HEK293 (cell line): ENCODE measurements around the gene JTB.

Experiments used
- CTCF ChIA-PET: fragments of 350-600 bp; formaldehyde crosslinking; extraction: SDS; loops from one replicate; lab custom pipeline; 2021; ENCODE audit warnings: antibody characterized with exemption; lab: Yijun Ruan, JAX
- POLR2A ChIA-PET: fragments of 300-600 bp; formaldehyde crosslinking; extraction: SDS; loops from one replicate; lab custom pipeline; 2020; ENCODE audit warnings: antibody characterized with exemption, inconsistent platforms; lab: Yijun Ruan, JAX
- H3K27ac ChIP-seq: fragments of 200-500 bp; sonication (Bioruptor generic); 2 replicates; pipeline ENCODE4 v1.5.1; 2014; ENCODE audit warnings: low read depth, low read length, control low read depth, inconsistent platforms; ENCODE audit errors: extremely low read depth
- H3K36me3 ChIP-seq, 2 experiments: fragments of 200-500 bp in 1 of 2; sonication (Bioruptor generic) in 1 of 2; 1 replicate in 1 of 2; 2 replicates in 1 of 2; pipeline ENCODE4 v1.5.1; 2014 to 2017; ENCODE audit warnings: inconsistent platforms in 2 of 2, low read length in 2 of 2; ENCODE audit not compliant: control insufficient read depth in 2 of 2, insufficient read depth in 1 of 2
- H3K4me1 ChIP-seq: fragments of 200-500 bp; sonication (Bioruptor generic); 2 replicates; pipeline ENCODE4 v1.5.1; 2014; ENCODE audit warnings: mild to moderate bottlenecking, low read length, inconsistent platforms; ENCODE audit not compliant: control insufficient read depth, insufficient read depth
- H3K4me3 ChIP-seq: 2 replicates; pipeline ENCODE4 v1.5.1; 2011; ENCODE audit warnings: low read depth, mild to moderate bottlenecking, control low read depth, low read length, moderate library complexity
- H3K9me3 ChIP-seq: fragments of 200-500 bp; sonication (Bioruptor generic); 2 replicates; pipeline ENCODE4 v1.5.1; 2014; ENCODE audit warnings: low read depth, low read length, inconsistent platforms; ENCODE audit not compliant: control insufficient read depth, insufficient read depth
- GLIS2 ChIP-seq: fragments of 450-650 bp; formaldehyde crosslinking; IDR thresholded peaks from 2 replicates; pipeline ENCODE4 v1.5.1; 2016; ENCODE audit warnings: missing biosample characterization, missing genetic modification characterization
- HOXA7 ChIP-seq: sonication (generic); formaldehyde crosslinking; IDR thresholded peaks from 2 replicates; pipeline ENCODE4 v1.8.1; 2022; ENCODE audit warnings: missing genetic modification reagents, borderline replicate concordance
- IKZF3 ChIP-seq: fragments of 450-650 bp; IDR thresholded peaks from 2 replicates; pipeline ENCODE4 v1.5.0; 2018; ENCODE audit warnings: missing biosample characterization, mild to moderate bottlenecking, missing genetic modification characterization, moderate library complexity
- KLF1 ChIP-seq: fragments of 450-650 bp; formaldehyde crosslinking; IDR thresholded peaks from 2 replicates; pipeline ENCODE4 v1.5.1; 2016; ENCODE audit warnings: missing biosample characterization, missing genetic modification characterization
- KLF9 ChIP-seq: fragments of 450-650 bp; formaldehyde crosslinking; IDR thresholded peaks from 2 replicates; pipeline ENCODE4 v1.5.1; 2016; ENCODE audit warnings: missing biosample characterization, missing genetic modification characterization, low read depth
- SP2 ChIP-seq: fragments of 450-650 bp; formaldehyde crosslinking; IDR thresholded peaks from 2 replicates; pipeline ENCODE4 v1.5.1; 2016; ENCODE audit warnings: missing biosample characterization, missing genetic modification characterization
- WT1 ChIP-seq: fragments of 450-650 bp; formaldehyde crosslinking; IDR thresholded peaks from 2 replicates; pipeline ENCODE4 v1.5.1; 2016; ENCODE audit warnings: missing biosample characterization, missing genetic modification characterization
- YY1 ChIP-seq: fragments of 450-650 bp; formaldehyde crosslinking; IDR thresholded peaks from 2 replicates; pipeline ENCODE4 v1.5.1; 2018; ENCODE audit warnings: missing biosample characterization, missing genetic modification characterization
- ZBTB1 ChIP-seq: fragments of 450-650 bp; formaldehyde crosslinking; IDR thresholded peaks from 2 replicates; pipeline ENCODE4 v1.5.1; 2016; ENCODE audit warnings: missing biosample characterization, missing genetic modification characterization
- ZBTB17 ChIP-seq: fragments of 450-650 bp; formaldehyde crosslinking; IDR thresholded peaks from 2 replicates; pipeline ENCODE4 v1.5.1; 2016; ENCODE audit warnings: missing biosample characterization, missing genetic modification characterization
- ZBTB20 ChIP-seq: fragments of 450-650 bp; formaldehyde crosslinking; IDR thresholded peaks from 2 replicates; pipeline ENCODE4 v1.5.1; 2016; ENCODE audit warnings: missing biosample characterization, missing genetic modification characterization
- ZBTB48 ChIP-seq: fragments of 450-650 bp; formaldehyde crosslinking; IDR thresholded peaks from 2 replicates; pipeline ENCODE4 v1.5.1; 2016; ENCODE audit warnings: missing biosample characterization, missing genetic modification characterization
- ZFHX2 ChIP-seq: fragments of 450-650 bp; formaldehyde crosslinking; conservative IDR thresholded peaks from 2 replicates; pipeline ENCODE4 v1.5.1; 2016; ENCODE audit warnings: missing biosample characterization, missing genetic modification characterization
- ZFP41 ChIP-seq: fragments of 450-650 bp; formaldehyde crosslinking; IDR thresholded peaks from 2 replicates; pipeline ENCODE4 v1.5.1; 2016; ENCODE audit warnings: missing biosample characterization, missing genetic modification characterization, borderline replicate concordance
- ZIC2 ChIP-seq: fragments of 450-650 bp; formaldehyde crosslinking; IDR thresholded peaks from 2 replicates; pipeline ENCODE4 v1.5.1; 2016; ENCODE audit warnings: missing biosample characterization, missing genetic modification characterization
- ZNF2 ChIP-seq: fragments of 450-650 bp; formaldehyde crosslinking; IDR thresholded peaks from 2 replicates; pipeline ENCODE4 v1.5.1; 2016; ENCODE audit warnings: missing biosample characterization, missing genetic modification characterization
- ZNF302 ChIP-seq: fragments of 450-650 bp; formaldehyde crosslinking; IDR thresholded peaks from 2 replicates; pipeline ENCODE4 v1.5.1; 2016; ENCODE audit warnings: missing biosample characterization, missing genetic modification characterization, low read depth
- ZNF335 ChIP-seq: fragments of 450-650 bp; formaldehyde crosslinking; conservative IDR thresholded peaks from 2 replicates; pipeline ENCODE4 v1.5.1; 2016; ENCODE audit warnings: missing biosample characterization, missing genetic modification characterization
- ZNF600 ChIP-seq: fragments of 450-650 bp; formaldehyde crosslinking; IDR thresholded peaks from 2 replicates; pipeline ENCODE4 v1.5.1; 2016; ENCODE audit warnings: missing biosample characterization, missing genetic modification characterization
- ZNF623 ChIP-seq: fragments of 450-650 bp; formaldehyde crosslinking; IDR thresholded peaks from 2 replicates; pipeline ENCODE4 v1.5.1; 2016; ENCODE audit warnings: missing biosample characterization, missing genetic modification characterization
- ZNF660 ChIP-seq: fragments of 450-650 bp; IDR thresholded peaks from 2 replicates; pipeline ENCODE4 v1.5.1; 2018; ENCODE audit warnings: missing biosample characterization, mild to moderate bottlenecking, missing genetic modification characterization
- ZNF76 ChIP-seq: fragments of 450-650 bp; formaldehyde crosslinking; IDR thresholded peaks from 2 replicates; pipeline ENCODE4; 2016; ENCODE audit warnings: low read depth, missing biosample characterization, missing genetic modification characterization, borderline replicate concordance
- TF ChIP-seq, protein P1 (sequence below): fragments of 450-650 bp; formaldehyde crosslinking; IDR thresholded peaks from 2 replicates; pipeline ENCODE4 v1.5.1; 2017; ENCODE audit warnings: missing biosample characterization, missing genetic modification characterization
- TF ChIP-seq, protein P2 (sequence below): fragments of 450-650 bp; formaldehyde crosslinking; IDR thresholded peaks from 2 replicates; pipeline ENCODE4 v1.5.1; 2016; ENCODE audit warnings: missing biosample characterization, missing genetic modification characterization
- TF ChIP-seq, protein P3 (sequence below): fragments of 450-650 bp; formaldehyde crosslinking; IDR thresholded peaks from 2 replicates; pipeline ENCODE4 v1.5.1; 2016; ENCODE audit warnings: missing biosample characterization, missing genetic modification characterization
- TF ChIP-seq, protein P4 (sequence below): fragments of 450-650 bp; formaldehyde crosslinking; IDR thresholded peaks from 2 replicates; pipeline ENCODE4 v1.5.1; 2016; ENCODE audit warnings: missing biosample characterization, missing genetic modification characterization

The JTB gene

DNA sequence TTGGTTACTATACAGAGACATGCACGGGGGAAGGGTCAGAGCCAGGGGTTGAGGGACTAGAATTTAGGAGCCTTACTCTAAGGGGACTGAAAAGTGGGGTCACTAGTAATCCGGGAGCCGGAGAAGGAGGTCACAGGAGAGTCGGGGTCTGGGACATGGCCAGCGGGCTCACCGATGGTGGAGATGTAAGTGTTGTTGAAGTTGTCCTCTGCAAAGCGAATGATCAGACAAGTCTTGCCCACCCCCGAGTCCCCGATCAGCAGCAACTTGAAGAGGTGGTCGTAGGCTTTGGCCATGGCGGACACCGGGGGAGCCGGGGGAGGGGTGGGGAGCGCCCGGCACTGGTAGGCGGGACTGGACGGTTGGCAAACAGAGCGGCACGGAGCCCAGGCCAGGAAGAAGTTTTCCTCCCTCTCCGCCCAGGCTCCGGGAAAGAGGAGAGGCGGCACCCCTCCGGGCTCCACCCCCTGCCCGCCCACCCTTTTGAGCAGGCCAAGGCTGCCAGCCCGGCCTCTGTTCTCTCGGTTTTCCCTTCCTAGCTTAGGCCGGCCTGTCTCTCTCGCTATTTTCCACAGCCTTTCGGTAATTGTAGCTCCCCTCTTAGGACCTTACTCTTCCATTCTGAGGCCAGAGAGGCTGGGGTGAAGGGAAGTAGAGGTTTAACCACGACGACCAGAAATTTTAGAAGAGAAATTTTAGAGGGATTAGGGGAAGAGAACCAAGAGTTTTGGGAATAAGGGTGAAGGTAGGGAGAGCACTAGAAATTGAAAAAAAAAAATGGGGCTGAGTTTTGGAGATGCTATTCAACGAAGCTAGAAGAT is 8.7 kb upstream of the JTB start, which contains the start of gene RAB13 (continued):
- TF ChIP-seq KLF9 (tag by site-specific recombination) = peak; percentile 48; the same call in 1 of the 2 replicates
- 0 out of 2 replicates have a peak, but pooled peaks have one; percentile 40 for TF ChIP-seq YY1 (tag by site-specific recombination)
- no peak for TF ChIP-seq ZNF76 (tag by site-specific recombination)
- TF ChIP-seq, protein P1, sequence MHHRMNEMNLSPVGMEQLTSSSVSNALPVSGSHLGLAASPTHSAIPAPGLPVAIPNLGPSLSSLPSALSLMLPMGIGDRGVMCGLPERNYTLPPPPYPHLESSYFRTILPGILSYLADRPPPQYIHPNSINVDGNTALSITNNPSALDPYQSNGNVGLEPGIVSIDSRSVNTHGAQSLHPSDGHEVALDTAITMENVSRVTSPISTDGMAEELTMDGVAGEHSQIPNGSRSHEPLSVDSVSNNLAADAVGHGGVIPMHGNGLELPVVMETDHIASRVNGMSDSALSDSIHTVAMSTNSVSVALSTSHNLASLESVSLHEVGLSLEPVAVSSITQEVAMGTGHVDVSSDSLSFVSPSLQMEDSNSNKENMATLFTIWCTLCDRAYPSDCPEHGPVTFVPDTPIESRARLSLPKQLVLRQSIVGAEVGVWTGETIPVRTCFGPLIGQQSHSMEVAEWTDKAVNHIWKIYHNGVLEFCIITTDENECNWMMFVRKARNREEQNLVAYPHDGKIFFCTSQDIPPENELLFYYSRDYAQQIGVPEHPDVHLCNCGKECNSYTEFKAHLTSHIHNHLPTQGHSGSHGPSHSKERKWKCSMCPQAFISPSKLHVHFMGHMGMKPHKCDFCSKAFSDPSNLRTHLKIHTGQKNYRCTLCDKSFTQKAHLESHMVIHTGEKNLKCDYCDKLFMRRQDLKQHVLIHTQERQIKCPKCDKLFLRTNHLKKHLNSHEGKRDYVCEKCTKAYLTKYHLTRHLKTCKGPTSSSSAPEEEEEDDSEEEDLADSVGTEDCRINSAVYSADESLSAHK = no peak
- no peak for TF ChIP-seq ZFP41
- TF ChIP-seq IKZF3 (tag by site-specific recombination) = peak; percentile 93
- TF ChIP-seq ZNF623 = no peak
- TF ChIP-seq SP2 (tag by site-specific recombination) = peak; percentile 85
- TF ChIP-seq HOXA7 (CRISPR knock-in tag) = no peak
- TF ChIP-seq, all 188 proteins: peak for 17

DNA sequence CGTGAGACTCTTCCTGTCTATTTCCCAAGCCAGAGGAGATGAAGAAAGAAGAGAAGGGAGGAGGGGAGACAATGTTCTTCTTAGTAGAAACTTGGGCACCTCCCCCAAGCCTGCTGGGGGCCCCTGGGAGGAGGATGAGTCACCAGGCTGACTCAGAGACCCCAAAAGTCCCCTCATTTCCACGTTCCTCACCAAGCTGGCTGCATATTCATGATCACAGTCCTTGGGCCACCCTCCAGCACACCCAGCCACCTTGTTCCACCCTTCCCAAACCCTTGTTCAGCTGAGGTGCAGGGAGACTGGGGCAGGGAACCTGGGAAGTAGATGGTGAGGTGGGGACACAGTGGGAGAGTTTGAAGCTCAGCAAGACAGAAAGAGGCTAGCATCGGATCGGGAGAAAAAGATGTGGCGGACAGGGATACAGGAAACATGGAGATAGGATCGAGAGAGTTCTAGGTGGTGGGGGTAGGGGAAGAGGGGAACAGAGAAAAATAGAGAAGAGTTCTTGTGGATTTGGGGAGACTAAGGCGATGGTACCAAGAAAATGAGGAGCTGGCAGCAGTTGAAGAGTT is 8.0 kb upstream of the JTB start:
- Histone ChIP-seq H3K9me3 (no peaks in the 10 kb centered on the region), H3K4me1 (peaks cover 8% of the 10 kb centered on the region; the same call in 1 of the 2 replicates), H3K27ac (peak overlapping the region; percentile 57; the same call in 1 of the 2 replicates), H3K4me3 (peak overlapping the region; percentile 59), H3K36me3 (peaks cover 7 to 35% of the 10 kb centered on the region in 2 experiments)
- ChIA-PET CTCF (interaction anchor here (0.7 to 4.3 kb wide), 12 partner anchors 7 to 634 kb away, joined by 3 to 46 read pairs (median 7); partner anchors contain the start of genes CREB3L4, DENND4B, JTB and NPR1), POLR2A (interaction anchor here (0.5 to 6.3 kb wide), 7 partner anchors 8 to 258 kb away, joined by 4 to 114 read pairs (median 6); partner anchors contain the start of genes CREB3L4, CRTC2, DENND4B and INTS3)
- no peak for TF ChIP-seq ZNF302 (tag by site-specific recombination)
- TF ChIP-seq, protein P2, sequence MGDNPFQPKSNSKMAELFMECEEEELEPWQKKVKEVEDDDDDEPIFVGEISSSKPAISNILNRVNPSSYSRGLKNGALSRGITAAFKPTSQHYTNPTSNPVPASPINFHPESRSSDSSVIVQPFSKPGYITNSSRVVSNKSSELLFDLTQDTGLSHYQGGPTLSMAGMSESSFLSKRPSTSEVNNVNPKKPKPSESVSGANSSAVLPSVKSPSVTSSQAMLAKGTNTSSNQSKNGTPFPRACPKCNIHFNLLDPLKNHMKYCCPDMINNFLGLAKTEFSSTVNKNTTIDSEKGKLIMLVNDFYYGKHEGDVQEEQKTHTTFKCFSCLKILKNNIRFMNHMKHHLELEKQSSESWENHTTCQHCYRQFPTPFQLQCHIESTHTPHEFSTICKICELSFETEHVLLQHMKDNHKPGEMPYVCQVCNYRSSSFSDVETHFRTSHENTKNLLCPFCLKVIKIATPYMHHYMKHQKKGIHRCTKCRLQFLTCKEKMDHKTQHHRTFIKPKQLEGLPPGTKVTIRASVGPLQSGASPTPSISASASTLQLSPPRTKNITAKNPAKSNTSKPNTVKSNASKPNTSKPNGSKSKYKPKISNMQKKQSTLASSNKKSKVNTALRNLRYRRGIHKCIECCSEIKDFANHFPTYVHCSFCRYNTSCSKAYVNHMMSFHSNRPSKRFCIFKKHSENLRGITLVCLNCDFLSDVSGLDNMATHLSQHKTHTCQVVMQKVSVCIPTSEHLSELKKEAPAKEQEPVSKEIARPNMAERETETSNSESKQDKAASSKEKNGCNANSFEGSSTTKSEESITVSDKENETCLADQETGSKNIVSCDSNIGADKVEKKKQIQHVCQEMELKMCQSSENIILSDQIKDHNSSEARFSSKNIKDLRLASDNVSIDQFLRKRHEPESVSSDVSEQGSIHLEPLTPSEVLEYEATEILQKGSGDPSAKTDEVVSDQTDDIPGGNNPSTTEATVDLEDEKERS = peak; percentile 15; the same call in 1 of the 2 replicates
- peak; percentile 76 for TF ChIP-seq ZBTB20
- TF ChIP-seq ZNF335 (tag by site-specific recombination) = peak; percentile 23; the same call in 1 of the 2 replicates
- TF ChIP-seq ZNF600 (tag by site-specific recombination) = peak; percentile 42; the same call in 1 of the 2 replicates
- TF ChIP-seq, protein P3, sequence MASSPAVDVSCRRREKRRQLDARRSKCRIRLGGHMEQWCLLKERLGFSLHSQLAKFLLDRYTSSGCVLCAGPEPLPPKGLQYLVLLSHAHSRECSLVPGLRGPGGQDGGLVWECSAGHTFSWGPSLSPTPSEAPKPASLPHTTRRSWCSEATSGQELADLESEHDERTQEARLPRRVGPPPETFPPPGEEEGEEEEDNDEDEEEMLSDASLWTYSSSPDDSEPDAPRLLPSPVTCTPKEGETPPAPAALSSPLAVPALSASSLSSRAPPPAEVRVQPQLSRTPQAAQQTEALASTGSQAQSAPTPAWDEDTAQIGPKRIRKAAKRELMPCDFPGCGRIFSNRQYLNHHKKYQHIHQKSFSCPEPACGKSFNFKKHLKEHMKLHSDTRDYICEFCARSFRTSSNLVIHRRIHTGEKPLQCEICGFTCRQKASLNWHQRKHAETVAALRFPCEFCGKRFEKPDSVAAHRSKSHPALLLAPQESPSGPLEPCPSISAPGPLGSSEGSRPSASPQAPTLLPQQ (tag by site-specific recombination) = peak; percentile 37; the same call in 1 of the 2 replicates
- TF ChIP-seq WT1 (tag by site-specific recombination) = 0 out of 2 replicates have a peak, but pooled peaks have one; percentile 19
- 0 out of 2 replicates have a peak, but pooled peaks have one; percentile 19 for TF ChIP-seq ZBTB48
- no peak for TF ChIP-seq ZBTB1 (tag by site-specific recombination)
- peak; percentile 83 for TF ChIP-seq GLIS2 (tag by site-specific recombination)
- TF ChIP-seq KLF1 = no peak
- peak; percentile 22; the same call in 1 of the 2 replicates for TF ChIP-seq ZBTB17
- peak; percentile 52 for TF ChIP-seq ZIC2 (tag by site-specific recombination)
- peak; percentile 45; the same call in 1 of the 2 replicates for TF ChIP-seq ZNF76 (tag by site-specific recombination)
- TF ChIP-seq ZNF2 = no peak
- TF ChIP-seq ZFHX2 = 0 out of 2 replicates have a peak, but pooled peaks have one; percentile 5
- TF ChIP-seq, protein P4, sequence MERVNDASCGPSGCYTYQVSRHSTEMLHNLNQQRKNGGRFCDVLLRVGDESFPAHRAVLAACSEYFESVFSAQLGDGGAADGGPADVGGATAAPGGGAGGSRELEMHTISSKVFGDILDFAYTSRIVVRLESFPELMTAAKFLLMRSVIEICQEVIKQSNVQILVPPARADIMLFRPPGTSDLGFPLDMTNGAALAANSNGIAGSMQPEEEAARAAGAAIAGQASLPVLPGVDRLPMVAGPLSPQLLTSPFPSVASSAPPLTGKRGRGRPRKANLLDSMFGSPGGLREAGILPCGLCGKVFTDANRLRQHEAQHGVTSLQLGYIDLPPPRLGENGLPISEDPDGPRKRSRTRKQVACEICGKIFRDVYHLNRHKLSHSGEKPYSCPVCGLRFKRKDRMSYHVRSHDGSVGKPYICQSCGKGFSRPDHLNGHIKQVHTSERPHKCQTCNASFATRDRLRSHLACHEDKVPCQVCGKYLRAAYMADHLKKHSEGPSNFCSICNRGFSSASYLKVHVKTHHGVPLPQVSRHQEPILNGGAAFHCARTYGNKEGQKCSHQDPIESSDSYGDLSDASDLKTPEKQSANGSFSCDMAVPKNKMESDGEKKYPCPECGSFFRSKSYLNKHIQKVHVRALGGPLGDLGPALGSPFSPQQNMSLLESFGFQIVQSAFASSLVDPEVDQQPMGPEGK = peak; percentile 45; the same call in 1 of the 2 replicates
- no peak for TF ChIP-seq ZNF660 (tag by site-specific recombination)
